GM23338 (cell line): ENCODE measurements around the gene RNF217.

Experiments used
- CREB1 ChIP-seq: fragments of 250-450 bp; sonication (Bioruptor Pico); IDR thresholded peaks from 2 replicates; pipeline ENCODE4 v1.5.0; 2020; ENCODE audit warnings: low read depth, mild to moderate bottlenecking, moderate library complexity
- EZH2 ChIP-seq: fragments of 200-600 bp; sonication (generic); IDR thresholded peaks from one replicate; pipeline ENCODE4 v1.8.0; 2017; ENCODE audit warnings: antibody characterized with exemption, mild to moderate bottlenecking, low read depth; ENCODE audit not compliant: unreplicated experiment
- EZH2phosphoT487 ChIP-seq: fragments of 200-600 bp; sonication (generic); IDR thresholded peaks from one replicate; pipeline ENCODE4 v1.8.1; 2018; ENCODE audit warnings: antibody characterized with exemption; ENCODE audit not compliant: unreplicated experiment
- NANOG ChIP-seq: IDR thresholded peaks from 2 replicates; pipeline ENCODE4 v1.6.1; 2016; ENCODE audit warnings: antibody characterized with exemption, borderline replicate concordance
- POLR2AphosphoS5 ChIP-seq: IDR thresholded peaks from 2 replicates; pipeline ENCODE4 v1.6.1; 2016; ENCODE audit warnings: antibody characterized with exemption, low read depth
- ZNF114 ChIP-seq: fragments of 250-450 bp; sonication (Bioruptor Pico); IDR thresholded peaks from 2 replicates; pipeline ENCODE4 v1.5.0; 2020; ENCODE audit warnings: mild to moderate bottlenecking, moderate library complexity
- ZNF331 ChIP-seq: fragments of 250-450 bp; sonication (Bioruptor Pico); IDR thresholded peaks from 2 replicates; pipeline ENCODE4 v1.5.0; 2020; ENCODE audit warnings: low read depth, mild to moderate bottlenecking, moderate library complexity
- TF ChIP-seq, protein P1 (sequence below), 2 experiments: fragments of 200-600 bp in 1 of 2; sonication (generic) in 1 of 2; conservative IDR thresholded peaks; 2 replicates each; pipeline versions ENCODE4 v1.5.1 to v1.6.1; 2016 to 2017; ENCODE audit warnings: antibody characterized with exemption in 2 of 2, low read depth in 2 of 2, mild to moderate bottlenecking in 2 of 2, moderate library complexity in 1 of 2
- TF ChIP-seq, protein P2 (sequence below): IDR thresholded peaks from one replicate; pipeline ENCODE4 v1.6.1; 2018; ENCODE audit warnings: antibody characterized with exemption; ENCODE audit not compliant: unreplicated experiment
- TF ChIP-seq, protein P3 (sequence below): fragments of 250-450 bp; sonication (Bioruptor Pico); IDR thresholded peaks from 2 replicates; pipeline ENCODE4 v1.5.0; 2020; ENCODE audit warnings: mild to moderate bottlenecking, moderate library complexity

DNA sequence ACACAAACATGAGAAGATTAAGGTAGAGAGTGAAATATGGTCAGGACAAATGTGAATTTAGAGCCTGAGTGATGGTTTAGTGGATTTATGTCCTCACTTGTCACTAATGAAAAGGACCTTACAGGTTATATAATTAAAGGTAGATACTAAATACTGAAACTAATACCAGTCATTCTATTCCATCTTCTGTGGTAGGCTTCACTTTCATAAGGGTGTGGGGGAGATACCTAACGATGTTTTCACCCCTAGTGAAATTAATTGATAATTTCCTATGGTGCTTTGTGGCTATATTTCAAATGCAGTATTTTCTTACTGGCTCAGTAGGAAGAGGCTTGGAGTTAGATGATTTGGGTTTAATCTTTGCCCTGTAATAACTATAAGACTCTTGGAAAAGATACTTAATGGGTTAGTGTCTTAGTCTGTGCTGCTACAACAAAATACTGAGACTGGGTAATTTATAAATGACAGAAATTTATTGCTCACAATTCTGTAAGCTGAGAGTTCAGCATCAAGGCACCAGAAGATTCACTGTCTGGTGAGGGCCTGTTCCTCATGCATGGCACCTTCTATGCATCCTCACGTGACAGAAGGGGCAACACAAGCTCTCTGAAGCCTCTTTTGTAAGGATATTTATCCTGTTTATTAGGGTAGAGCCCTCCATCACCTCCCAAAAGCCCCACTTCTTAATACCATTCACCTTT, 21.3 kb downstream of the RNF217 start:
- TF ChIP-seq, protein P1, sequence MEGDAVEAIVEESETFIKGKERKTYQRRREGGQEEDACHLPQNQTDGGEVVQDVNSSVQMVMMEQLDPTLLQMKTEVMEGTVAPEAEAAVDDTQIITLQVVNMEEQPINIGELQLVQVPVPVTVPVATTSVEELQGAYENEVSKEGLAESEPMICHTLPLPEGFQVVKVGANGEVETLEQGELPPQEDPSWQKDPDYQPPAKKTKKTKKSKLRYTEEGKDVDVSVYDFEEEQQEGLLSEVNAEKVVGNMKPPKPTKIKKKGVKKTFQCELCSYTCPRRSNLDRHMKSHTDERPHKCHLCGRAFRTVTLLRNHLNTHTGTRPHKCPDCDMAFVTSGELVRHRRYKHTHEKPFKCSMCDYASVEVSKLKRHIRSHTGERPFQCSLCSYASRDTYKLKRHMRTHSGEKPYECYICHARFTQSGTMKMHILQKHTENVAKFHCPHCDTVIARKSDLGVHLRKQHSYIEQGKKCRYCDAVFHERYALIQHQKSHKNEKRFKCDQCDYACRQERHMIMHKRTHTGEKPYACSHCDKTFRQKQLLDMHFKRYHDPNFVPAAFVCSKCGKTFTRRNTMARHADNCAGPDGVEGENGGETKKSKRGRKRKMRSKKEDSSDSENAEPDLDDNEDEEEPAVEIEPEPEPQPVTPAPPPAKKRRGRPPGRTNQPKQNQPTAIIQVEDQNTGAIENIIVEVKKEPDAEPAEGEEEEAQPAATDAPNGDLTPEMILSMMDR (conservative IDR thresholded peaks at IDR 0.05; ENCODE audit: low read depth in 2 of 2) = no peak
- TF ChIP-seq, protein P2, sequence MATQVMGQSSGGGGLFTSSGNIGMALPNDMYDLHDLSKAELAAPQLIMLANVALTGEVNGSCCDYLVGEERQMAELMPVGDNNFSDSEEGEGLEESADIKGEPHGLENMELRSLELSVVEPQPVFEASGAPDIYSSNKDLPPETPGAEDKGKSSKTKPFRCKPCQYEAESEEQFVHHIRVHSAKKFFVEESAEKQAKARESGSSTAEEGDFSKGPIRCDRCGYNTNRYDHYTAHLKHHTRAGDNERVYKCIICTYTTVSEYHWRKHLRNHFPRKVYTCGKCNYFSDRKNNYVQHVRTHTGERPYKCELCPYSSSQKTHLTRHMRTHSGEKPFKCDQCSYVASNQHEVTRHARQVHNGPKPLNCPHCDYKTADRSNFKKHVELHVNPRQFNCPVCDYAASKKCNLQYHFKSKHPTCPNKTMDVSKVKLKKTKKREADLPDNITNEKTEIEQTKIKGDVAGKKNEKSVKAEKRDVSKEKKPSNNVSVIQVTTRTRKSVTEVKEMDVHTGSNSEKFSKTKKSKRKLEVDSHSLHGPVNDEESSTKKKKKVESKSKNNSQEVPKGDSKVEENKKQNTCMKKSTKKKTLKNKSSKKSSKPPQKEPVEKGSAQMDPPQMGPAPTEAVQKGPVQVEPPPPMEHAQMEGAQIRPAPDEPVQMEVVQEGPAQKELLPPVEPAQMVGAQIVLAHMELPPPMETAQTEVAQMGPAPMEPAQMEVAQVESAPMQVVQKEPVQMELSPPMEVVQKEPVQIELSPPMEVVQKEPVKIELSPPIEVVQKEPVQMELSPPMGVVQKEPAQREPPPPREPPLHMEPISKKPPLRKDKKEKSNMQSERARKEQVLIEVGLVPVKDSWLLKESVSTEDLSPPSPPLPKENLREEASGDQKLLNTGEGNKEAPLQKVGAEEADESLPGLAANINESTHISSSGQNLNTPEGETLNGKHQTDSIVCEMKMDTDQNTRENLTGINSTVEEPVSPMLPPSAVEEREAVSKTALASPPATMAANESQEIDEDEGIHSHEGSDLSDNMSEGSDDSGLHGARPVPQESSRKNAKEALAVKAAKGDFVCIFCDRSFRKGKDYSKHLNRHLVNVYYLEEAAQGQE = no peak
- TF ChIP-seq EZH2 (no peak), NANOG (no peak), EZH2phosphoT487 (no peak), POLR2AphosphoS5 (no peak), CREB1 (CRISPR knock-in tag) (no peak), ZNF114 (CRISPR knock-in tag) (no peak), ZNF331 (no peak)
- TF ChIP-seq, protein P3, sequence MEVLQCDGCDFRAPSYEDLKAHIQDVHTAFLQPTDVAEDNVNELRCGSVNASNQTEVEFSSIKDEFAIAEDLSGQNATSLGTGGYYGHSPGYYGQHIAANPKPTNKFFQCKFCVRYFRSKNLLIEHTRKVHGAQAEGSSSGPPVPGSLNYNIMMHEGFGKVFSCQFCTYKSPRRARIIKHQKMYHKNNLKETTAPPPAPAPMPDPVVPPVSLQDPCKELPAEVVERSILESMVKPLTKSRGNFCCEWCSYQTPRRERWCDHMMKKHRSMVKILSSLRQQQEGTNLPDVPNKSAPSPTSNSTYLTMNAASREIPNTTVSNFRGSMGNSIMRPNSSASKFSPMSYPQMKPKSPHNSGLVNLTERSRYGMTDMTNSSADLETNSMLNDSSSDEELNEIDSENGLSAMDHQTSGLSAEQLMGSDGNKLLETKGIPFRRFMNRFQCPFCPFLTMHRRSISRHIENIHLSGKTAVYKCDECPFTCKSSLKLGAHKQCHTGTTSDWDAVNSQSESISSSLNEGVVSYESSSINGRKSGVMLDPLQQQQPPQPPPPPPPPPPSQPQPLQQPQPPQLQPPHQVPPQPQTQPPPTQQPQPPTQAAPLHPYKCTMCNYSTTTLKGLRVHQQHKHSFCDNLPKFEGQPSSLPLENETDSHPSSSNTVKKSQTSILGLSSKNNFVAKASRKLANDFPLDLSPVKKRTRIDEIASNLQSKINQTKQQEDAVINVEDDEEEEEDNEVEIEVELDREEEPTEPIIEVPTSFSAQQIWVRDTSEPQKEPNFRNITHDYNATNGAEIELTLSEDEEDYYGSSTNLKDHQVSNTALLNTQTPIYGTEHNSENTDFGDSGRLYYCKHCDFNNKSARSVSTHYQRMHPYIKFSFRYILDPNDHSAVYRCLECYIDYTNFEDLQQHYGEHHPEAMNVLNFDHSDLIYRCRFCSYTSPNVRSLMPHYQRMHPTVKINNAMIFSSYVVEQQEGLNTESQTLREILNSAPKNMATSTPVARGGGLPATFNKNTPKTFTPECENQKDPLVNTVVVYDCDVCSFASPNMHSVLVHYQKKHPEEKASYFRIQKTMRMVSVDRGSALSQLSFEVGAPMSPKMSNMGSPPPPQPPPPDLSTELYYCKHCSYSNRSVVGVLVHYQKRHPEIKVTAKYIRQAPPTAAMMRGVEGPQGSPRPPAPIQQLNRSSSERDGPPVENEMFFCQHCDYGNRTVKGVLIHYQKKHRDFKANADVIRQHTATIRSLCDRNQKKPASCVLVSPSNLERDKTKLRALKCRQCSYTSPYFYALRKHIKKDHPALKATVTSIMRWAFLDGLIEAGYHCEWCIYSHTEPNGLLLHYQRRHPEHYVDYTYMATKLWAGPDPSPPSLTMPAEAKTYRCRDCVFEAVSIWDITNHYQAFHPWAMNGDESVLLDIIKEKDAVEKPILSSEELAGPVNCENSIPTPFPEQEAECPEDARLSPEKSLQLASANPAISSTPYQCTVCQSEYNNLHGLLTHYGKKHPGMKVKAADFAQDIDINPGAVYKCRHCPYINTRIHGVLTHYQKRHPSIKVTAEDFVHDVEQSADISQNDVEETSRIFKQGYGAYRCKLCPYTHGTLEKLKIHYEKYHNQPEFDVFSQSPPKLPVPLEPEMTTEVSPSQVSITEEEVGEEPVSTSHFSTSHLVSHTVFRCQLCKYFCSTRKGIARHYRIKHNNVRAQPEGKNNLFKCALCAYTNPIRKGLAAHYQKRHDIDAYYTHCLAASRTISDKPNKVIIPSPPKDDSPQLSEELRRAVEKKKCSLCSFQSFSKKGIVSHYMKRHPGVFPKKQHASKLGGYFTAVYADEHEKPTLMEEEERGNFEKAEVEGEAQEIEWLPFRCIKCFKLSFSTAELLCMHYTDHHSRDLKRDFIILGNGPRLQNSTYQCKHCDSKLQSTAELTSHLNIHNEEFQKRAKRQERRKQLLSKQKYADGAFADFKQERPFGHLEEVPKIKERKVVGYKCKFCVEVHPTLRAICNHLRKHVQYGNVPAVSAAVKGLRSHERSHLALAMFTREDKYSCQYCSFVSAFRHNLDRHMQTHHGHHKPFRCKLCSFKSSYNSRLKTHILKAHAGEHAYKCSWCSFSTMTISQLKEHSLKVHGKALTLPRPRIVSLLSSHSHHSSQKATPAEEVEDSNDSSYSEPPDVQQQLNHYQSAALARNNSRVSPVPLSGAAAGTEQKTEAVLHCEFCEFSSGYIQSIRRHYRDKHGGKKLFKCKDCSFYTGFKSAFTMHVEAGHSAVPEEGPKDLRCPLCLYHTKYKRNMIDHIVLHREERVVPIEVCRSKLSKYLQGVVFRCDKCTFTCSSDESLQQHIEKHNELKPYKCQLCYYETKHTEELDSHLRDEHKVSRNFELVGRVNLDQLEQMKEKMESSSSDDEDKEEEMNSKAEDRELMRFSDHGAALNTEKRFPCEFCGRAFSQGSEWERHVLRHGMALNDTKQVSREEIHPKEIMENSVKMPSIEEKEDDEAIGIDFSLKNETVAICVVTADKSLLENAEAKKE (CRISPR knock-in tag) = no peak
